Measurements from ENCODE around the gene CD6. TPM values are rescaled to one million over a fixed set of nuclear protein-coding genes. Genes with fewer than 3 reads are reported as not detected.

Gene CD6
- total and polyA plus RNA-seq, 2 of the 8 experiments (the other 6 are each of a cell fraction or from before 2014, with no cell fraction given), result 0.03 TPM; not detected in 1

DNA sequence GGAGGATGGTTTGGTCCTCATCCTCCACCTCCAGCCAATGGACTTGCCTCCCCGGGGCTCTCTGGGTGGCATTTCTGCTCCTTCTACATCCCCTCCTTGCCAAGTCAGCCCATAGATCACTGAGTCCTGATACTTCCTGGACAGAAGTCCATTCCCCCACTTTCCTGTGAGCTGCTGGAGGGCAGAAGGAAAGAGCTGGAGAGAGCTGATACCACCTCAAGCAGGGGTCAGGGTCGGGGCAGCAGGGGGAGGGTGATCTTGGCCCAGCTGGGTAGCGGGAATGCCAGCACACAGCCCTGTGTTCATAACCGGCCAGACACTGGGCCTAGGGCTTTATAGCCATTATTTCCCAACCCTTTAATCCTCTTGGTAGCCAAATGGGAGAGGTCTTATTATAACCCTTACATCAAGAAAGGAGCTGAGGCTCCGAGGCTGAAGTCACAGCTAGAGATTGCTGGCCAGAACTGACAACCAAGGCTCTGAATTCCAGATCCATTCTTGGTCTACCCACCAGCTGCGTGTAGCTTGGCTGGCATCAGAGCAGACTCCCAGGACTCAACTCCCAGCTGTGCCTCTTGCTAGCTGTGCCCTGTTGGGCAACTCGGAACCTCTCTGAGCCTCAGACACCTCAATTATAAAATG, 39.9 kb downstream of the CD6 start:
- no peak overlapping the region for H2BK120ac ChIP-seq (replicated peaks; ENCODE audit: low read depth, low read length)
- H4K8ac ChIP-seq (ENCODE audit: extremely low read depth, insufficient read depth, low read length), result no peak overlapping the region
- H4K20me1 ChIP-seq (replicated peaks in 1 of 2; ENCODE audit: control insufficient read depth in 1 of 2, insufficient read depth in 2 of 2, low read length in 2 of 2), result peaks cover 2 to 18% of the 10 kb centered on the region in 2 experiments
- peaks cover 29 to 73% (median 57%) of the 10 kb centered on the region in 4 experiments for H3K27me3 ChIP-seq (replicated peaks in 1 of 4; ENCODE audit: control insufficient read depth in 3 of 4, extremely low read depth in 1 of 4, insufficient read depth in 3 of 4, low read length in 3 of 4)
- no peak overlapping the region for H2BK12ac ChIP-seq (ENCODE audit: low read depth, low read length)
- H3K79me1 ChIP-seq (ENCODE audit: low read depth, low read length), result no peaks in the 10 kb centered on the region
- POLR2A ChIA-PET (ENCODE audit: partially characterized antibody), result no interaction called here
- CTCF ChIA-PET (ENCODE audit: partially characterized antibody), result interaction anchor here (0.6 to 1.4 kb wide), 4 partner anchors 9 to 718 kb away, joined by 3 read pairs; no protein-coding TSS in a partner anchor
- H2BK20ac ChIP-seq (ENCODE audit: low read length), result no peak overlapping the region
- no peaks in the 10 kb centered on the region for H3K36me3 ChIP-seq (ENCODE audit: control insufficient read depth in 2 of 4, insufficient read depth in 4 of 4, low read length in 3 of 4)
- no peak overlapping the region for H2AK5ac ChIP-seq (ENCODE audit: low read depth, low read length)
- H3K4me1 ChIP-seq (replicated peaks in 1 of 4; ENCODE audit: control insufficient read depth in 3 of 4, insufficient read depth in 4 of 4, low read length in 3 of 4), result peaks cover 0 to 3% (median under 1%) of the 10 kb centered on the region in 4 experiments; a peak in 2 of 7 replicates
- no peak for TF ChIP-seq BACH1 (IDR thresholded peaks at IDR 0.05; ENCODE audit: low read length)
- TF ChIP-seq SRF (IDR thresholded peaks at IDR 0.05; ENCODE audit: low read depth, low read length), result no peak
- TF ChIP-seq CREB1 (IDR thresholded peaks at IDR 0.05), result no peak
- no peak for TF ChIP-seq SIX5 (IDR thresholded peaks at IDR 0.05; ENCODE audit: low read depth, low read length)
- TF ChIP-seq, protein P1, sequence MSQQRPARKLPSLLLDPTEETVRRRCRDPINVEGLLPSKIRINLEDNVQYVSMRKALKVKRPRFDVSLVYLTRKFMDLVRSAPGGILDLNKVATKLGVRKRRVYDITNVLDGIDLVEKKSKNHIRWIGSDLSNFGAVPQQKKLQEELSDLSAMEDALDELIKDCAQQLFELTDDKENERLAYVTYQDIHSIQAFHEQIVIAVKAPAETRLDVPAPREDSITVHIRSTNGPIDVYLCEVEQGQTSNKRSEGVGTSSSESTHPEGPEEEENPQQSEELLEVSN (IDR thresholded peaks at IDR 0.05), result no peak
- no peak for TF ChIP-seq POLR2A (IDR thresholded peaks at IDR 0.05; ENCODE audit: control extremely low read depth in 1 of 2, low read depth in 2 of 2, low read length in 2 of 2)
- TF ChIP-seq SP2 (IDR thresholded peaks at IDR 0.05; ENCODE audit: low read length), result no peak
- no peak for TF ChIP-seq YY1 (IDR thresholded peaks at IDR 0.05; ENCODE audit: low read depth, low read length)
- TF ChIP-seq SIN3A (conservative IDR thresholded peaks at IDR 0.05 in 1 of 2, IDR thresholded peaks at IDR 0.05 in 1 of 2; ENCODE audit: low read depth in 1 of 2, low read length in 2 of 2), result no peak
- no peak overlapping the region for H3K4me3 ChIP-seq (ENCODE audit: extremely low read depth in 1 of 4, insufficient read depth in 2 of 4, low read depth in 3 of 4, low read length in 4 of 4)
- no peak for DNase-seq (ENCODE audit: low read depth in 1 of 2, low spot score in 2 of 2)
- no peak overlapping the region for H3K9ac ChIP-seq (replicated peaks in 1 of 4; ENCODE audit: extremely low read depth in 1 of 4, low read depth in 3 of 4, low read length in 3 of 4)
- no peak overlapping the region for H4K5ac ChIP-seq (ENCODE audit: insufficient read length, low read depth, low read length)
- no peak overlapping the region for H2BK15ac ChIP-seq (ENCODE audit: low read length)
- H4K91ac ChIP-seq (replicated peaks; ENCODE audit: insufficient read length, low read length), result no peak overlapping the region
- no peak overlapping the region for H3K18ac ChIP-seq (ENCODE audit: extremely low read depth, low read length)
- H2AFZ ChIP-seq (ENCODE audit: low read length), result no peak overlapping the region
- 75% methylated on average over 7 of the region's 7 CpGs; no CpG with 5 or more reads in 1 of the 2 experiments for WGBS, 2 experiments (ENCODE audit: extremely low coverage in 1 of 2, insufficient coverage in 1 of 2, insufficient read length in 1 of 2, insufficient replicate concordance in 2 of 2, low coverage in 1 of 2, low lambda C conversion rate in 2 of 2, missing lambda C conversion rate in 1 of 2)
- no peak overlapping the region for H3K14ac ChIP-seq (ENCODE audit: insufficient read length)
- no peak overlapping the region for H2BK5ac ChIP-seq (ENCODE audit: low read depth, low read length)
- no peak overlapping the region for H3K23ac ChIP-seq (ENCODE audit: insufficient read length)
- no peaks in the 10 kb centered on the region for H3K79me2 ChIP-seq (ENCODE audit: control insufficient read depth in 1 of 2, insufficient read depth in 2 of 2, low read length in 2 of 2)
- no peak overlapping the region for H3K4me2 ChIP-seq (ENCODE audit: insufficient read depth in 1 of 2, low read depth in 2 of 2, low read length in 2 of 2)
- no peak overlapping the region for H3K56ac ChIP-seq (replicated peaks; ENCODE audit: insufficient read length, low read depth, low read length)
- H3K9me3 ChIP-seq (ENCODE audit: insufficient read depth in 2 of 2, low read depth in 1 of 2, low read length in 1 of 2), result no peaks in the 10 kb centered on the region
- FAIRE-seq, result no peak
- H3K4ac ChIP-seq (replicated peaks; ENCODE audit: insufficient read length, low read depth, low read length), result no peak overlapping the region
- no peak overlapping the region for H3K27ac ChIP-seq (ENCODE audit: low read depth, low read length)
- H3K23me2 ChIP-seq (ENCODE audit: low read depth, low read length), result peaks cover 10% of the 10 kb centered on the region; the same call in 1 of the 2 replicates

Data from H1 (cell line).